Transverse colon (tissue), 4 donors: ENCODE data around the gene CNTNAP2. TPM values are rescaled to one million over a fixed set of nuclear protein-coding genes. Genes with fewer than 3 reads are reported as not detected.

ENCODE experiments used
- DNase-seq: peaks from one replicate; pipeline ENCODE4 v3.0.0-alpha.2; 2019
- H3K27ac ChIP-seq, 4 donors: fragments of 200-600 bp; sonication (generic); 2 replicates each; pipeline ENCODE4 v1.5.1; 2016 to 2018; ENCODE audit warnings: inconsistent platforms in 4 of 4
- H3K27me3 ChIP-seq: fragments of 200-600 bp; sonication (generic); 2 replicates; pipeline ENCODE4 v1.5.1; 2017; ENCODE audit warnings: inconsistent platforms
- H3K36me3 ChIP-seq, 4 donors: fragments of 200-600 bp; sonication (generic); 2 replicates each; pipeline ENCODE4 v1.5.1; 2017 to 2019; ENCODE audit warnings: inconsistent platforms in 4 of 4
- H3K4me1 ChIP-seq, 4 donors: fragments of 200-600 bp; sonication (generic); 2 replicates each; pipeline ENCODE4 v1.5.1; 2017 to 2020; ENCODE audit warnings: inconsistent platforms in 4 of 4
- H3K4me3 ChIP-seq, 4 donors: fragments of 200-600 bp; sonication (generic); 1 replicate in 1 of 4; 2 replicates in 3 of 4; pipeline versions ENCODE4 v1.5.1 to v1.6.1; 2017 to 2019; ENCODE audit warnings: inconsistent platforms in 4 of 4
- H3K9me3 ChIP-seq, 2 donors: fragments of 200-600 bp; sonication (generic); 2 replicates each; pipeline ENCODE4 v1.5.1; 2017 to 2019; ENCODE audit warnings: inconsistent platforms in 2 of 2
- EP300 ChIP-seq: sonication (generic); formaldehyde crosslinking; IDR thresholded peaks from one replicate; pipeline ENCODE4 v1.6.1; 2017; ENCODE audit warnings: antibody characterized with exemption, low read depth
- POLR2A ChIP-seq: fragments of 450-650 bp; IDR thresholded peaks from one replicate; pipeline ENCODE4 v1.6.1; 2016; ENCODE audit warnings: antibody characterized with exemption, mild to moderate bottlenecking, moderate library complexity
- POLR2AphosphoS5 ChIP-seq, 3 donors: sonication (generic); formaldehyde crosslinking; IDR thresholded peaks; one replicate each; pipeline ENCODE4 v1.6.1; 2016; ENCODE audit warnings: antibody characterized with exemption in 3 of 3
- WGBS, 2 donors: methylation state at CpG; one replicate each; pipeline ENCODE4 v1.1.5; 2018; ENCODE audit warnings: low coverage in 1 of 2; 5-methylcytosine and 5-hydroxymethylcytosine counted together
- in situ Hi-C, 4 donors: fragments of 200-750 bp; cut with MboI; loops; one replicate each; pipeline versions ENCODE4 v1.15.0 to v1.15.1; 2017; ENCODE audit warnings: low sequenced_read_pairs in 3 of 4, low pct_ligation_motif_present in 1 of 4, low pct_unique_long_range_greater_than_20kb in 1 of 4
- intact Hi-C: fragments of 100-400 bp; cut with DNase I; formaldehyde crosslinking; loops from one replicate; pipeline ENCODE4 v1.15.1; 2023; ENCODE audit warnings: low total_unique reads
- total RNA-seq, 4 donors: library from RNA; depleted of rRNA; stranded (reverse); fragments of >200 nt; gene quantifications; one replicate each; pipeline ENCODE4 v1.1.0, GENCODE V29; 2016
- TF ChIP-seq, protein P1 (sequence below), 5 experiments: fragments of 200-600 bp in 3 of 5; fragments of 450-650 bp in 2 of 5; sonication (generic) in 3 of 5; IDR thresholded peaks; 1 replicate in 2 of 5; 2 replicates in 3 of 5; pipeline ENCODE4 v1.5.1; 2016 to 2017; ENCODE audit warnings: antibody characterized with exemption in 5 of 5, inconsistent platforms in 3 of 5, mild to moderate bottlenecking in 2 of 5, moderate library complexity in 1 of 5

CNTNAP2 gene
- total RNA-seq, 4 donors from 2014 or later: 0.60 to 2.9 (median 2.4) TPM

DNA sequence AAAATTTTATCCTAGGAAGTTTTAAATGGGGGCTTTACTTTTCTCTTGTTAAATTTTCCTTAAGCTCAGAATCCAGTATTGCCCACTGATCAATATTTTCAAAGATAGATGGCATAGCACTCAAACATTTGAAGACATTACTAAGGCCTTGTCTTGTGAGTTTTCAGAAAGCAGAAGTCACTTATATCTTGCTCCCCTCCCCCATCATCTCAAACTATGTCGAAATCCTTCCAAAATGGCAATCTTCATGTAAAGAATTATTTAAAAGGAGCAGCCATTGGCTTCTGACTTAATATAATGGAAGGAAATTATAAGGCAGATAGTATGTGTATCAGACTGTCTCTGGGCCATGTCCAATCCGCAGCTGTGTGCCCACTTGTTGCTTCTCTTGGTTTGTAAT, 1920.4 kb downstream of the CNTNAP2 start:
- in situ Hi-C loops (no loop called here), intact Hi-C loops (no loop called here)
- H3K4me1 ChIP-seq: no peaks in the 10 kb centered on the region
- DNase-seq: no peak
- H3K27me3 ChIP-seq: no peaks in the 10 kb centered on the region
- TF ChIP-seq EP300 (no peak), POLR2A (no peak), POLR2AphosphoS5 (IDR thresholded peaks at IDR 0.05) (no peak)
- TF ChIP-seq, protein P1, sequence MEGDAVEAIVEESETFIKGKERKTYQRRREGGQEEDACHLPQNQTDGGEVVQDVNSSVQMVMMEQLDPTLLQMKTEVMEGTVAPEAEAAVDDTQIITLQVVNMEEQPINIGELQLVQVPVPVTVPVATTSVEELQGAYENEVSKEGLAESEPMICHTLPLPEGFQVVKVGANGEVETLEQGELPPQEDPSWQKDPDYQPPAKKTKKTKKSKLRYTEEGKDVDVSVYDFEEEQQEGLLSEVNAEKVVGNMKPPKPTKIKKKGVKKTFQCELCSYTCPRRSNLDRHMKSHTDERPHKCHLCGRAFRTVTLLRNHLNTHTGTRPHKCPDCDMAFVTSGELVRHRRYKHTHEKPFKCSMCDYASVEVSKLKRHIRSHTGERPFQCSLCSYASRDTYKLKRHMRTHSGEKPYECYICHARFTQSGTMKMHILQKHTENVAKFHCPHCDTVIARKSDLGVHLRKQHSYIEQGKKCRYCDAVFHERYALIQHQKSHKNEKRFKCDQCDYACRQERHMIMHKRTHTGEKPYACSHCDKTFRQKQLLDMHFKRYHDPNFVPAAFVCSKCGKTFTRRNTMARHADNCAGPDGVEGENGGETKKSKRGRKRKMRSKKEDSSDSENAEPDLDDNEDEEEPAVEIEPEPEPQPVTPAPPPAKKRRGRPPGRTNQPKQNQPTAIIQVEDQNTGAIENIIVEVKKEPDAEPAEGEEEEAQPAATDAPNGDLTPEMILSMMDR (IDR thresholded peaks at IDR 0.05): no peak
- H3K27ac ChIP-seq: no peak overlapping the region
- H3K36me3 ChIP-seq: no peaks in the 10 kb centered on the region
- no peaks in the 10 kb centered on the region for H3K9me3 ChIP-seq
- WGBS, 2 donors: 72 to 81% methylated on average over 2 of the region's 2 CpGs
- H3K4me3 ChIP-seq: no peak overlapping the region

DNA sequence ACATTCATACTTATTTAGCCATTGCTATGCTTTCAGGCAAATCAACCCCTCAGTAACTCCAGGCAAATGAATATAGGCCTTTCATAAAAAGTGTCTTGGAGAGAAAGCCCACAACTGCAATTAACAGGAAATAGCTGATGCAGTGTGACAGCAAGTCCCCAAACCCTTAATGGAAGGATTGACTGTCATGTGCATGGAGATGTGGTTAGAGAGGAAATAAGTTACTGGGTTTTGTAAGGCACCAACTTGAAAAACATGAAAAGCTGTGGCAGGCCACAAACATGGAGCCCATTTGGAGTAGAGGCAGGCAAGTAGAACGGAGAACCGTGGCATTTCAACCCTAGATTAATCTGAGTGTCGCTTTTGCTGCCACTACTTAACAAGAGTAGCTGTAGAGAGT, 1924.6 kb downstream of the CNTNAP2 start:
- Histone ChIP-seq H3K27ac (no peak overlapping the region), H3K9me3 (no peaks in the 10 kb centered on the region), H3K27me3 (no peaks in the 10 kb centered on the region), H3K36me3 (no peaks in the 10 kb centered on the region), H3K4me3 (no peak overlapping the region), H3K4me1 (no peaks in the 10 kb centered on the region)
- 71 to 77% methylated on average over 3 of the region's 3 CpGs for WGBS, 2 donors
- no peak for DNase-seq
- in situ Hi-C loops: no loop called here
- intact Hi-C loops: no loop called here
- TF ChIP-seq EP300 (no peak), POLR2AphosphoS5 (IDR thresholded peaks at IDR 0.05) (no peak), POLR2A (no peak)
- TF ChIP-seq, protein P1 (IDR thresholded peaks at IDR 0.05): no peak

DNA sequence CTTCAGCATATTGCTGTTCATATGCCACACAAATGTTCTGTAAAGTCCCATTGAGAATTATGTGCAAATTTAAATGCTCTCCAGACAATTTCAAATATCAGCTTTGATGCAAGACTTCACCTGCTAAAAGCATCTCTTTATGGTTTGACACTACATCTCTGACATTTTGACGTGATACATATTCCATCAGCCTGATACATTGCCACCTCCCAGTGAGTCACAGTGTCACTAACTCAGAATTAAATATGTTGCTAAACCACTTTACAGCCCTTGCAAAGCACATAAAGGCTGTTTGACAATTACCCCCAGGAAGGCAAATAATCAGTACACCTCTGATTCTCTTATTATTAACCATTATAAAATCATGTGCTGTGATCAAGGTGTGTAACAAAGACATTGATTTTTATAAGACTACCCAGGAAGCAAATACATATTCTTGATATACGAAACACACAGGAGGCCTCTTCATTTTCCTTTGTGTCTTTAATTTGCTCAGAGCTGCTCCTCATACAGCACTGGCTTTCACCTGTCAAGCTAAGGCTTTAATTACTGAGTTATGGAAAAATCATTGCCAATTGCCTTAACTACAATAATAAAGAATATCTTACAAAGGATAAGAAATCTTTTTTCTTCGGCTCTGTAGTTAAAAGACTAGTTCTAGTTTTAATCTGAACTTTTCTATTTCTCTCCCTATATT, 1926.5 kb downstream of the CNTNAP2 start:
- no peak for DNase-seq
- no peak for TF ChIP-seq POLR2AphosphoS5 (IDR thresholded peaks at IDR 0.05)
- TF ChIP-seq, protein P1 (IDR thresholded peaks at IDR 0.05): no peak
- no peak for TF ChIP-seq EP300
- TF ChIP-seq POLR2A: no peak
- WGBS, 2 donors: 62 to 69% methylated on average over 2 to 3 of the region's 3 CpGs
- intact Hi-C loops: no loop called here
- Histone ChIP-seq H3K4me1 (no peaks in the 10 kb centered on the region), H3K27ac (no peak overlapping the region), H3K9me3 (no peaks in the 10 kb centered on the region), H3K4me3 (no peak overlapping the region), H3K36me3 (no peaks in the 10 kb centered on the region), H3K27me3 (no peaks in the 10 kb centered on the region)
- in situ Hi-C loops: no loop called here

DNA sequence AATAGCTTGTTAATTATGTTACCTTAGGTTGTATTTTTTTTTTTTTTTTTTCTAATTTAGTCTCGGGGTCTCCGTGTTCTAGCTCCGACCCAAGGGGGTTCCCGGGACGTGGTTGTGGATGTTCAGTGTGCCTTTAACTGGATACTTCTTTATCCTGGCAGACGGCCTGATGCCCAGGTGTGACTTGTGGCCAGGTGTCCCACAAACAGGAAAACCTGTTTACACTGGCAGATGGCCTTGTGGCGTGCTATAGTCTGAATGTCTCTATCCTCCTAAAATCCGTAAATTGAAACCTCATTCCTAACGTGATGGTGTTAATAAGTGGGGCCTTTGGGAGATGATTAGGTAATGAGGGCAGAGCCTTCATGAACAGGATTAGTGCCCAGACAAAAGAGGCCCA, 1927.6 kb downstream of the CNTNAP2 start:
- no peak for DNase-seq
- no peaks in the 10 kb centered on the region for H3K4me1 ChIP-seq
- TF ChIP-seq, protein P1 (IDR thresholded peaks at IDR 0.05): no peak
- no peak for TF ChIP-seq EP300
- TF ChIP-seq POLR2AphosphoS5 (IDR thresholded peaks at IDR 0.05): no peak
- TF ChIP-seq POLR2A: no peak
- H3K36me3 ChIP-seq: no peaks in the 10 kb centered on the region
- intact Hi-C loops (no loop called here), in situ Hi-C loops (no loop called here)
- no peak overlapping the region for H3K4me3 ChIP-seq
- WGBS, 2 donors: 42 to 78% methylated on average over 2 to 9 of the region's 9 CpGs
- H3K27ac ChIP-seq: no peak overlapping the region
- no peaks in the 10 kb centered on the region for H3K9me3 ChIP-seq
- H3K27me3 ChIP-seq: no peaks in the 10 kb centered on the region
